ENCODE results near the gene RALGPS1. TPM values are rescaled to one million over a fixed set of nuclear protein-coding genes. Genes with fewer than 3 reads are reported as not detected.

The RALGPS1 gene
- total and polyA plus RNA-seq, 2 of the 13 experiments (the other 11 are each of a cell fraction or from before 2014, with no cell fraction given) = 3.7 to 6.5 TPM

- no peak for TF ChIP-seq ZNF264 (CRISPR knock-in tag; IDR thresholded peaks at IDR 0.05)
- no peak for TF ChIP-seq DPF2 (CRISPR knock-in tag; IDR thresholded peaks at IDR 0.05; ENCODE audit: borderline replicate concordance, low read depth)
- TF ChIP-seq ZNF703 (CRISPR knock-in tag; IDR thresholded peaks at IDR 0.05; ENCODE audit: borderline replicate concordance) = no peak
- no peak for TF ChIP-seq JUND (CRISPR knock-in tag; IDR thresholded peaks at IDR 0.05)
- TF ChIP-seq ZNF18 (CRISPR knock-in tag; IDR thresholded peaks at IDR 0.05; ENCODE audit: insufficient replicate concordance) = no peak
- TF ChIP-seq GATAD1 (CRISPR knock-in tag; IDR thresholded peaks at IDR 0.05) = no peak
- no peak for TF ChIP-seq ZNF761 (CRISPR knock-in tag; conservative IDR thresholded peaks at IDR 0.05)
- no peak for TF ChIP-seq FOXP1 (IDR thresholded peaks at IDR 0.05)
- peak; percentile 80 for TF ChIP-seq FOXP1 (CRISPR knock-in tag; IDR thresholded peaks at IDR 0.05)
- TF ChIP-seq ZNF407 (CRISPR knock-in tag; IDR thresholded peaks at IDR 0.05; ENCODE audit: not compliant biosample characterization) = no peak
- TF ChIP-seq RBFOX2 (IDR thresholded peaks at IDR 0.05; ENCODE audit: low read depth, low read length) = no peak
- TF ChIP-seq ATF5 (CRISPR knock-in tag; IDR thresholded peaks at IDR 0.05; ENCODE audit: low read depth) = no peak
- peak; percentile 45; the same call in 1 of the 2 replicates for TF ChIP-seq RARA (CRISPR knock-in tag; IDR thresholded peaks at IDR 0.05)
- no peak for TF ChIP-seq CAMTA2 (CRISPR knock-in tag; IDR thresholded peaks at IDR 0.05; ENCODE audit: borderline replicate concordance)
- 0 out of 2 replicates have a peak, but pooled peaks have one; percentile 24 for TF ChIP-seq TBX3 (IDR thresholded peaks at IDR 0.05; ENCODE audit: borderline replicate concordance)
- no peak for TF ChIP-seq CBX1 (IDR thresholded peaks at IDR 0.05; ENCODE audit: low read depth)
- TF ChIP-seq ZNF75D (CRISPR knock-in tag; IDR thresholded peaks at IDR 0.05; ENCODE audit: borderline replicate concordance) = no peak
- peak; percentile 81 for TF ChIP-seq RXRB (CRISPR knock-in tag; IDR thresholded peaks at IDR 0.05; ENCODE audit: borderline replicate concordance)
- no peak for TF ChIP-seq ZNF570 (CRISPR knock-in tag; IDR thresholded peaks at IDR 0.05; ENCODE audit: borderline replicate concordance)
These were observed 4.6 kb downstream of the RALGPS1 start (continued) for GRCh38 chr9:126919193-126919592.

Measured in HepG2 (cell line).